Umbilical cord (tissue), 2 donors: ENCODE data around the gene TYSND1. TPM values are rescaled to one million over a fixed set of nuclear protein-coding genes. Genes with fewer than 3 reads are reported as not detected.
A peak's percentile ranks its signal among the peaks of the same experiment; 100 is the strongest.
"Not testable (repeated sequence)": the region's sequence is repeated elsewhere in the genome, so short reads cannot be mapped to it uniquely, and the experiment has no call there.

ENCODE experiments used
- DNase-seq: peaks from one replicate; pipeline ENCODE4 v3.0.0-alpha.2; 2015; ENCODE audit warnings: low spot score
- total RNA-seq: library from RNA; depleted of rRNA; stranded (reverse); fragments of >200 nt; gene quantifications from one replicate; pipeline ENCODE4 v1.2.3, GENCODE V29; 2014; ENCODE audit warnings: low replicate concordance; ENCODE audit not compliant: insufficient read depth

TYSND1 gene
- total RNA-seq, 1 donor from 2014 or later = 7.5 TPM

DNA sequence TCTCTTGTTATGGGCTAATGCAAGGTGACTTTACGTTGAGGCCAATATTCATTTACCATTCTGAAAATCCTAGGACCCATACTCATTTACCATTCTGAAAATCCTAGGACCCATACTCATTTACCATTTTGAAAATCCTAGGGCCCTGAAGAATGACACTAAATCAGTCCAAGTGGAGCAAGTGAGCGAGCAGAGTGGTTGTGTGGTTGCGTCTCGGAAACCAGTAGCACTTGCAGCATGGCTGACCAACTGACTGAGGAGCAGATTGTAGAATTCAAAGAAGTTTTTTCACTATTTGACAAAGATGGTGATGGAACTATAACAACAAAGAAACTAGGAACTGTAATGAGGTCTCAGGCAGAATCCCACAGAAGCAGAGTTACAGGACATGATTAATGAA is 16.9 kb upstream of the TYSND1 start:
- DNase-seq = no peak

DNA sequence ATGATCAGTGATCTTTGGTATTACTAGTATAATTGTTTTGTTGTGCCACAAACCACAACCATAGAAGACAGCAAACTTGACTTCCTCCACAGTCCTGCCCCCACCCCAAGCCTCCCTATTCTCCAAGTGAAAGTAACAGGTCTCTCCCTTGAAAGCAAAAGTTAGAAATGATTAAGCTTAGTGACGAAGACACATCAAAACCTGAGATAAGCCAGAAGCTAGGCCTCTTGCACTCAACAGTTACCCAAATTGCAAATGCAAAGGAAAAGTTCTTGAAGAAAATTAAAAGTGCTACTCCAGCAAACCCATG is 16.3 kb upstream of the TYSND1 start:
- no peak for DNase-seq

GRCh38 chr10:70162151-70162891 is 15.8 kb upstream of the TYSND1 start:
- DNase-seq = no peak

DNA sequence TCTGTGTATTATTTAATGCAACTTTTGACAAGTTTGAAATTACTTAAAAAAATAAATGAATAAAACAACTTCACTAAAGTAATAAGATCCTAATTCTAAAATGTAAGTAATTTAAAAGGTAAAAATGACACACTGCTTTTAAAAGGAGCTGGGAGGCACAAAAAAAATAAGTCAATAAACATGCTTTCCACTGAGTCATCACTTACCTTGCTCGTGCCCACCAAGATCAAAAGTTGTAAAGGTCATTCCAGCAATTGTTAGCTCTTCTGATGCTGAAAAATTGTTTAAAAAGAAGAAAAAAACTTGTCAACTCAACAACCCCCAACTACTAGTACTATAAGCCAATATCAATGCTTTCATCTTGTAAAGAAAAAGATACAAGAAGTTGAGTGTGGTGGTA is 14.3 kb upstream of the TYSND1 start:
- no peak for DNase-seq

DNA sequence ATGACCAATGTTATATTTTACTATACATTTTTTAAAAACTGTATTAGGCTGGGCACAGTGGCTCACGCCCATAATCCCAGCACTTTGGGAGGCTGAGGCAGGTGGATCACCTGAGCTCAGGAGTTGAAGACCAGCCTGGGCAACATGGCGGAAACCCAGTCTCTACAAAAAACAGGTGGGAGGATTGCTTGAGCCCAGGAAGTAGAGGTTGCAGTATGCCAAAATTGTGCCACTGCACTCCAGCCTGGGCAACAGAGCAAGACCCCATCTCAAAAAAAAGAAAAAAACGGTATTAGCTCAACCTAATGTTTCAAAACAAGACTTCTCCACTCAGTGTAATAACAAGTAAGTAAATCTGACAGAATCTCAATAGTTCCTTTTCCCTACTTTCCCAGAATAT is 12.9 kb upstream of the TYSND1 start:
- not testable (repeated sequence) for DNase-seq

- no peak for DNase-seq
Observed at GRCh38 chr10:70158113-70158512, 11.6 kb upstream of the TYSND1 start.

DNA sequence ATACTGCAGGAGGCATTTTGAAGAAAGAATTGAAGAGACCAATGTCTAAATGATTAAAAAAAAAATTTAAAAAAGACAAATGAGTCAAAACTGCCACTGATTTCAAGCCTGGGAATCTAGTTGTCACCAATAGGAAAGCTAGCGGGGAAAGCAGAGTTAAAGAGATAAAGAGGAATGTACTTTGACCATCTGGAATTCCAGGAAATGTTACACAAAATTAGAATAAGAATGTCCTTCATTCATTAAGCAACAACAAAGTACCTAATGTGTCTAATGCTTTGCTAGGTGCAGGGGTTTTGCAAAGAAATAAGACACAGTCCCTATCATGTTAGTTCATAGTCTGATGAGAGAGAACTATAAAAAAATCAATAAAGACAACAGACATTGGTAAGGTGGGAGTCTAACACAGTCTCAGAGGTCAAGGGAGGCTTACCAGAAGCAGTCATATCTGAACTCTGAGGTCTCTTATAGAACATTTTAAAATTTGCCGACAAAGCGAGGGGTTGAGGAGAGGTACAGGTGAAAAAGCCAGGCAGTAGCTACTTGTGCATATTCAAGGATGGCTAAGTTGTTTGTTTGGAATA is 8.8 kb upstream of the TYSND1 start:
- no peak for DNase-seq

GRCh38 chr10:70148516-70148915 is 2.0 kb upstream of the TYSND1 start:
- DNase-seq = no peak

DNA sequence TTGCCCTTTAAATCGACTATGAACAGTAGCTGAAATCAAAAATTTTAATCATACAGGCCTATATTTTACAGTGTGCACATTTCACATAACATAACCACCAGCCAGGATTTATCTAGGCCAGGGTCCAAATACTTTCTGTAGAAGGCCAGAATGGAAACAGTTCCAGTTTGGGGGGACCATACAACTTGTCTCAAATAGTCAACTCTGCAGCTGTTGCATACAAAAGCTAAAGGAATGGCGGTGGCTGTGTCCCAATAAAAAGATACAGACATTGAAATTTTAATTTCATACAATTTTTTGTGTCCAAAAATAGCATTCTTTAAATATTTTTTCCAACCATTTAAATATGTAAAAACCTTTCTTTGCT is 742 bp upstream of the TYSND1 start:
- no peak for DNase-seq

GRCh38 chr10:70145666-70146488 is 623 bp downstream of the TYSND1 start:
- DNase-seq = peak; percentile 65

DNA sequence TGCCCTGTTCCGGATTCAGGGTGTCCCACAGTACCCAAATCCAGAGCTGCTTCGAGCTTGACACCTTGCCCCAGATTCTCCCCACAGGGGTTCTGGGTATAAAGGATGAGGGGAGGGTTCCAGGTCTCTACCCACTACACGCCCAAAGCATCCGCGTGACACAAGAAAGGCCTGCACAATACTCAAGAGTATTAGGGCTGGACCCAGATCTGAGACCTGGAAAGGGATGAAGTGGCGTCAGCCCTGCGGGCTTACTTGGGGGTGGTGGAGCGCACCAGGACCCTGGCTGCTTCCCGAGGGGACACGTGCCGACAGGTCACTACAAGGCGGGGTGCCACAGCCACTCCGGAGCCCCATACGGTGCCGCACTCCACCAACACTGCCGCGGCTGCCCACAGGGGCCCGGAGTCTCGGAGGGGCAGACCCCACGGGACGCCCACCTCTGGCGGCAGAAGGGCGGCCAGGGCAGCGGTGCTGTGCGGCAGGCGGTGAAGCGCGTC is 1.3 kb downstream of the TYSND1 start:
- no peak for DNase-seq

- DNase-seq = no peak
Observed at GRCh38 chr10:70144372-70145110, 2.0 kb downstream of the TYSND1 start.

GRCh38 chr10:70142555-70142954 is 3.9 kb downstream of the TYSND1 start:
- DNase-seq = no peak

DNA sequence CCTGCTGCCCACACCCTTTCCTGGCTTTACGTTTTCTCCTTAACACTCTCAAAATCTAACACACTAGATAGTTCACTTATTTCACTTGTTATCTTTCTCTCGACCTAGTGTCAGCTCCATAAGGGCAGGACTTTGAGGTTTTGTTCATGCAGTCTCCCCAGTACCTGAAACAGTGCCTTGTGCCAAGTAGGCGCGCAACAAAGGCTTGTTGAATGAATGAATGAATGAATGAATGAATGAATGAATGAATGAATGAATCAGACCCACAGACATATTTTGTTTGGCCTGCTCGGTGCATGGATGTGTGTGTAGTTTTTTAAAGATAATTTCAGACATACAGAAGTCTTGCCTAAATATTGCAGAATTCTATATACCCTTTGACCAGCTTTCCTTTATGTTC is 6.2 kb downstream of the TYSND1 start:
- no peak for DNase-seq

DNA sequence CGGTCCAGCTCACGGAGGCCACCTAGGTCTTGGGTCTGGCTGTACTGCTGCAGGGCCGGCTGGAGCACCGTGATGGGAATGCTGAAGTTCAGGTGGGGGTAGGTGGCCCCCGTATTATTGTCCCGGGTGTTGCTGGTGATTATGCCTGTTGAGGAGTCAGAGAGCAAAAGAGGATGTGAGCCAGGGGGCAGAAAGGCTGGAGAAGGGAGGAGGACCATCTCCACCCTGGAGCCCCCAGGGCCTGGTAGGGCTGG is 6.6 kb downstream of the TYSND1 start:
- no peak for DNase-seq

GRCh38 chr10:70139151-70139996 is 7.1 kb downstream of the TYSND1 start:
- DNase-seq = no peak

DNA sequence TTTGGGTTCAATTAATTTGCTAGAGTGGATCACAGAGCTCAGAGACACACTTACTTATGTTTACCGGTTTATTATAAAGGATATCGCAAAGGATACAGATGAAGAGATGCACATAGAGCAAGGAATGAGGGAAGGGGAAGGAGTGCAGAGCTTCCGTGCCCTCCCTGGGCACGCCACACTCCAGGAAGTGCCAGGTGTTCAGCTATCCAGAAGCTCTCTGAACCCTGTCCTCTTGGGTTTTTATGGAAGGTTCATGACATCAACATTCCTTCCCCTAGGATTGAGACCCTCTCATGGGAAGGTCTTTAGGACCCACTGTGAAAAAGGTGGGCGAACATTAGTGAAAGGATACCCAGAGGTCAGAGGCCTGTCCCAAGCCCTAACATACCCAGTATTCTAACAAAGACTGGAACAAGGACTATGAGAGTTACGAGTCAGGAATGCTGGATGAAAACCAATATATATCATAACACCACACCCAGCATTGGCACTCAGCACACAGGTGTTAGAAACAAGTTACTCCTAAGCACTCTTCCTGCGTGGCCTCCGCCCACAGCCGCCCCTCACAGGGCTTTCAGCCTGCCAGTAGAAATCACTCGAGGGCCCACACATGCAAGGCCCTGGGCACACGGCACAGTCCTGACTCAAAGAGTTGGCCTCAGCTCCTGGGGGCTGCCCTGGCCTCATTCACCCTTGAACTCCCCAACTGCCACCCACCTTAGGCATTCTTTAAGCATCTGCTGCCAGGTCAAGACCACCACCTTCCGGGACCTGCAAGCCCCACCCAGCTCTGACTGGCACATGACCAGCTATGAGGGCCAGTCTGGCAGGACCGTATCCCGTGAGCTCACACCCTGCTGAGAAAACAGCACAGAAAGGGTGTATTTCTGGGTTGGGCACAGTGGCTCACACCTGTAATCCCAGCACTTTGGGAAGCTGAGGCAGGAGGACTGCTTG is 8.3 kb downstream of the TYSND1 start:
- DNase-seq = no peak

DNA sequence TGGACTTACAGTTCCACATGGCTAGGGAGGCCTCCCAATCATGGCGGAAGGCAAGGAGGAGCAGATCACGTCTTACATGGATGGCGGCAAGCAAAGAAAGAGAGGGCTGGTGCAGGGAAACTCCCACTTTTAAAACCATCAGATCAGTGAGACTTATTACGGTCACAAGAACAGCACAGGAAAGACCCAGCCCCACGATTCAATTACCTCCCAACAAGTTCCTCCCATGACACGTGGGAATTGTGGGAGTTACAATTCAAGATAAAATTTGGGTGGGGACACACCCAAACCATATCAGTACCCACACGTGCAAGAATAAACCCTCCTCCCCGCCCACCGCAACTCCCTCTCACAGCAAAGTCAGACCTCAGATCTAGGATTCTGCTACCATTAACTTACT is 9.4 kb downstream of the TYSND1 start:
- no peak for DNase-seq

GRCh38 chr10:70135684-70136083 is 10.8 kb downstream of the TYSND1 start:
- no peak for DNase-seq

DNA sequence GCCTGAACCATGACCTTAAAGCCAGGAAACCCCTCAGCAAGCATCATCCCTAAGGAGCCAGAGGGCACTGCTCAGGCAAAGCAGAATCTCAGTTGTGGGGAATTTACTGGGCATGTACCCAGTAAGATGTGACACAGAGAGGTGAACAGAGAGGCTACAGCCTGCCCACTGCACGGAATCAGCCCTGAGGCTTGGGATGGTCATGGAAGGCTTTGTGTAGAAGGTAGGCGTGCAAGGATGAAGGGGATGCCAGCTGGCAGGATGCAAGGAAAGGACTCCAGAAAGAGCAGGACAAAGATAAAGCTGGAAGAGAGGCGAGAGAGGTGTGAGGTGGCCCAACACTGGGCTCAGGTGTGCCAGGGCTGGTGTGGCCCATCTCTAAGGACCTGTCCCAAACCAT is 11.5 kb downstream of the TYSND1 start:
- DNase-seq = no peak
